ENCODE data around the gene REEP3. TPM values are rescaled to one million over a fixed set of nuclear protein-coding genes. Genes with fewer than 3 reads are reported as not detected.

Gene REEP3
- polyA plus RNA-seq, 1 donor from 2014 or later: 6.9 TPM

GRCh38 chr10:63618552-63618951, 97.4 kb downstream of the REEP3 start:
- Histone ChIP-seq H3K27ac (ENCODE audit: low read length) (no peak overlapping the region), H3K4me2 (ENCODE audit: low read length) (no peak overlapping the region), H3K79me2 (replicated peaks; ENCODE audit: insufficient read depth, low read length) (no peaks in the 10 kb centered on the region), H3K9me3 (ENCODE audit: low read length) (no peaks in the 10 kb centered on the region), H3K9ac (ENCODE audit: low read length) (no peak overlapping the region), H3F3A (ENCODE audit: insufficient read depth, low read length, poor library complexity, severe bottlenecking) (no peaks in the 10 kb centered on the region), H3K36me3 (ENCODE audit: insufficient read depth, low read length) (no peaks in the 10 kb centered on the region), H3K27me3 (ENCODE audit: insufficient read depth, low read depth, low read length) (no peaks in the 10 kb centered on the region), H4K20me1 (ENCODE audit: insufficient read depth) (no peaks in the 10 kb centered on the region), H3K4me3 (ENCODE audit: low read length) (no peak overlapping the region), H2AFZ (ENCODE audit: low read depth, low read length) (no peak overlapping the region), H3K9me2 (ENCODE audit: insufficient read depth, low read length) (no peaks in the 10 kb centered on the region)
- TF ChIP-seq, protein P1, sequence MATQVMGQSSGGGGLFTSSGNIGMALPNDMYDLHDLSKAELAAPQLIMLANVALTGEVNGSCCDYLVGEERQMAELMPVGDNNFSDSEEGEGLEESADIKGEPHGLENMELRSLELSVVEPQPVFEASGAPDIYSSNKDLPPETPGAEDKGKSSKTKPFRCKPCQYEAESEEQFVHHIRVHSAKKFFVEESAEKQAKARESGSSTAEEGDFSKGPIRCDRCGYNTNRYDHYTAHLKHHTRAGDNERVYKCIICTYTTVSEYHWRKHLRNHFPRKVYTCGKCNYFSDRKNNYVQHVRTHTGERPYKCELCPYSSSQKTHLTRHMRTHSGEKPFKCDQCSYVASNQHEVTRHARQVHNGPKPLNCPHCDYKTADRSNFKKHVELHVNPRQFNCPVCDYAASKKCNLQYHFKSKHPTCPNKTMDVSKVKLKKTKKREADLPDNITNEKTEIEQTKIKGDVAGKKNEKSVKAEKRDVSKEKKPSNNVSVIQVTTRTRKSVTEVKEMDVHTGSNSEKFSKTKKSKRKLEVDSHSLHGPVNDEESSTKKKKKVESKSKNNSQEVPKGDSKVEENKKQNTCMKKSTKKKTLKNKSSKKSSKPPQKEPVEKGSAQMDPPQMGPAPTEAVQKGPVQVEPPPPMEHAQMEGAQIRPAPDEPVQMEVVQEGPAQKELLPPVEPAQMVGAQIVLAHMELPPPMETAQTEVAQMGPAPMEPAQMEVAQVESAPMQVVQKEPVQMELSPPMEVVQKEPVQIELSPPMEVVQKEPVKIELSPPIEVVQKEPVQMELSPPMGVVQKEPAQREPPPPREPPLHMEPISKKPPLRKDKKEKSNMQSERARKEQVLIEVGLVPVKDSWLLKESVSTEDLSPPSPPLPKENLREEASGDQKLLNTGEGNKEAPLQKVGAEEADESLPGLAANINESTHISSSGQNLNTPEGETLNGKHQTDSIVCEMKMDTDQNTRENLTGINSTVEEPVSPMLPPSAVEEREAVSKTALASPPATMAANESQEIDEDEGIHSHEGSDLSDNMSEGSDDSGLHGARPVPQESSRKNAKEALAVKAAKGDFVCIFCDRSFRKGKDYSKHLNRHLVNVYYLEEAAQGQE (IDR thresholded peaks at IDR 0.05; ENCODE audit: borderline replicate concordance): no peak
- TF ChIP-seq POLR2AphosphoS5 (IDR thresholded peaks at IDR 0.05) (no peak), SMC3 (conservative IDR thresholded peaks at IDR 0.05; ENCODE audit: poor library complexity) (no peak), EZH2 (IDR thresholded peaks at IDR 0.05; ENCODE audit: borderline replicate concordance, insufficient read depth, low read length, poor library complexity, severe bottlenecking) (no peak), EP300 (conservative IDR thresholded peaks at IDR 0.05; ENCODE audit: poor library complexity, severe bottlenecking) (no peak), MXI1 (conservative IDR thresholded peaks at IDR 0.05; ENCODE audit: poor library complexity, severe bottlenecking) (no peak), TAF1 (IDR thresholded peaks at IDR 0.05; ENCODE audit: low read depth) (no peak), RAD21 (conservative IDR thresholded peaks at IDR 0.05) (no peak)
- TF ChIP-seq, protein P2, sequence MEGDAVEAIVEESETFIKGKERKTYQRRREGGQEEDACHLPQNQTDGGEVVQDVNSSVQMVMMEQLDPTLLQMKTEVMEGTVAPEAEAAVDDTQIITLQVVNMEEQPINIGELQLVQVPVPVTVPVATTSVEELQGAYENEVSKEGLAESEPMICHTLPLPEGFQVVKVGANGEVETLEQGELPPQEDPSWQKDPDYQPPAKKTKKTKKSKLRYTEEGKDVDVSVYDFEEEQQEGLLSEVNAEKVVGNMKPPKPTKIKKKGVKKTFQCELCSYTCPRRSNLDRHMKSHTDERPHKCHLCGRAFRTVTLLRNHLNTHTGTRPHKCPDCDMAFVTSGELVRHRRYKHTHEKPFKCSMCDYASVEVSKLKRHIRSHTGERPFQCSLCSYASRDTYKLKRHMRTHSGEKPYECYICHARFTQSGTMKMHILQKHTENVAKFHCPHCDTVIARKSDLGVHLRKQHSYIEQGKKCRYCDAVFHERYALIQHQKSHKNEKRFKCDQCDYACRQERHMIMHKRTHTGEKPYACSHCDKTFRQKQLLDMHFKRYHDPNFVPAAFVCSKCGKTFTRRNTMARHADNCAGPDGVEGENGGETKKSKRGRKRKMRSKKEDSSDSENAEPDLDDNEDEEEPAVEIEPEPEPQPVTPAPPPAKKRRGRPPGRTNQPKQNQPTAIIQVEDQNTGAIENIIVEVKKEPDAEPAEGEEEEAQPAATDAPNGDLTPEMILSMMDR (IDR thresholded peaks at IDR 0.05; ENCODE audit: poor library complexity, severe bottlenecking): no peak

DNA sequence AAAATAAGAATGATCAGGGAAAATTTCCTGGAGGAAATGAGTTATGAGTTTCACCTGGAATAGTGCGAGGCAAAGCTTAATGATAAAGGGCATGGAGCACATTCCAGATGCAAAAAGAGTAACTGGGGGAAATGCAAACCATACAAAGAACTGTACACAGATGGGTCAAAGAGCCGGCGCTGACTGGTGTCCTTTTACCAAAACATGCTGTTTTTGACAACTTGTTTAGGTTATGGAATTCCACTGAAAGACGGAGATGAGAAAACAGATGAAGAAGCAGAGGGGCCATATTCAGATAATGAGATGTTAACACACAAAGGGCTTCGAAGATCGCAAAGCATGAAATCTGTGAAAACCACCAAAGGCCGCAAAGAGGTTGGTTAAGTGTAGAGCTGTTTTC, 98.2 kb downstream of the REEP3 start:
- H3K79me2 ChIP-seq (replicated peaks; ENCODE audit: insufficient read depth, low read length): no peaks in the 10 kb centered on the region
- no peak overlapping the region for H3K4me3 ChIP-seq (ENCODE audit: low read length)
- H4K20me1 ChIP-seq (ENCODE audit: insufficient read depth): no peaks in the 10 kb centered on the region
- H3K4me2 ChIP-seq (ENCODE audit: low read length): no peak overlapping the region
- no peak overlapping the region for H3K27ac ChIP-seq (ENCODE audit: low read length)
- no peaks in the 10 kb centered on the region for H3K9me3 ChIP-seq (ENCODE audit: low read length)
- H2AFZ ChIP-seq (ENCODE audit: low read depth, low read length): no peak overlapping the region
- no peaks in the 10 kb centered on the region for H3K9me2 ChIP-seq (ENCODE audit: insufficient read depth, low read length)
- no peaks in the 10 kb centered on the region for H3K36me3 ChIP-seq (ENCODE audit: insufficient read depth, low read length)
- H3F3A ChIP-seq (ENCODE audit: insufficient read depth, low read length, poor library complexity, severe bottlenecking): no peaks in the 10 kb centered on the region
- no peak overlapping the region for H3K9ac ChIP-seq (ENCODE audit: low read length)
- no peaks in the 10 kb centered on the region for H3K27me3 ChIP-seq (ENCODE audit: insufficient read depth, low read depth, low read length)
- no peak for TF ChIP-seq MXI1 (conservative IDR thresholded peaks at IDR 0.05; ENCODE audit: poor library complexity, severe bottlenecking)
- TF ChIP-seq EZH2 (IDR thresholded peaks at IDR 0.05; ENCODE audit: borderline replicate concordance, insufficient read depth, low read length, poor library complexity, severe bottlenecking): no peak
- TF ChIP-seq, protein P1 (IDR thresholded peaks at IDR 0.05; ENCODE audit: borderline replicate concordance): no peak
- TF ChIP-seq EP300 (conservative IDR thresholded peaks at IDR 0.05; ENCODE audit: poor library complexity, severe bottlenecking): no peak
- TF ChIP-seq RAD21 (conservative IDR thresholded peaks at IDR 0.05): no peak
- TF ChIP-seq POLR2AphosphoS5 (IDR thresholded peaks at IDR 0.05): no peak
- no peak for TF ChIP-seq TAF1 (IDR thresholded peaks at IDR 0.05; ENCODE audit: low read depth)
- TF ChIP-seq SMC3 (conservative IDR thresholded peaks at IDR 0.05; ENCODE audit: poor library complexity): no peak
- TF ChIP-seq, protein P2 (IDR thresholded peaks at IDR 0.05; ENCODE audit: poor library complexity, severe bottlenecking): no peak
